Epithelial cell of umbilical artery (primary cell): ENCODE data around the gene PCDHGA8. TPM values are rescaled to one million over a fixed set of nuclear protein-coding genes. Genes with fewer than 3 reads are reported as not detected.

Experiments
- total RNA-seq: library from RNA; depleted of rRNA; stranded (reverse); fragments of >200 nt; gene quantifications from 2 replicates; pipeline ENCODE4 v1.2.3, GENCODE V29; 2014

The PCDHGA8 gene
- 0.46 and 0.97 TPM in 2 replicates for total RNA-seq

DNA sequence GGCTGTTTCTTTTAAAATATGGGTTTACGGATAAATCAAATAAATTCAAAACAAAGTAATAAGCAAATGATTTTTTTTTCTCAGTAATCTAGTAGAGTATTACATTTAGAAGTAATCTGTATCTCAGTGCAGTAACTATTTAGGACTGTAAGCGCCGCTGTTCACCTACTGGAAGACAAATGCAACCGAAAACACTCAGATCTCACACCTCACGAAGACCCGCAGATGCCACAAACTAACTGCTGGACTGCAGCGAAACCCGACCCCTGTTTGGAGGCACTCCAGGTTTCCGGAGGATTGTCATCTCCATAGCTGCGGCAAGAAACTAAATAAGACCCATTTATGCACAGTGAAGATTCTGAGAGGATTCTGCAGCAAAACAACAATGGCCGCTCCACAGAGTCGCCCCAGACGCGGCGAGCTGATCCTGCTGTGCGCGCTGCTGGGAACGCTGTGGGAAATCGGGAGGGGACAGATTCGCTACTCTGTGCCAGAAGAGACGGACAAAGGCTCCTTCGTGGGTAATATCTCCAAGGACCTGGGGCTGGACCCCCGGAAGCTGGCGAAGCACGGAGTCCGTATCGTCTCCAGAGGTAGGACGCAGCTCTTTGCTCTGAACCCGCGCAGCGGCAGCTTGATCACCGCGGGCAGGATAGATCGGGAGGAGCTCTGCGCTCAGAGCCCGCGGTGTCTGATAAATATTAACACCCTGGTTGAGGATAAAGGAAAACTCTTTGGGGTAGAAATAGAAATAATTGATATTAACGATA, at the start of gene PCDHGA8:
Gene PCDHGA8 (plus strand): TSS at position 205 of the 770 bp plus-strand sequence. CDS start 181 bp downstream, at position 386.

DNA sequence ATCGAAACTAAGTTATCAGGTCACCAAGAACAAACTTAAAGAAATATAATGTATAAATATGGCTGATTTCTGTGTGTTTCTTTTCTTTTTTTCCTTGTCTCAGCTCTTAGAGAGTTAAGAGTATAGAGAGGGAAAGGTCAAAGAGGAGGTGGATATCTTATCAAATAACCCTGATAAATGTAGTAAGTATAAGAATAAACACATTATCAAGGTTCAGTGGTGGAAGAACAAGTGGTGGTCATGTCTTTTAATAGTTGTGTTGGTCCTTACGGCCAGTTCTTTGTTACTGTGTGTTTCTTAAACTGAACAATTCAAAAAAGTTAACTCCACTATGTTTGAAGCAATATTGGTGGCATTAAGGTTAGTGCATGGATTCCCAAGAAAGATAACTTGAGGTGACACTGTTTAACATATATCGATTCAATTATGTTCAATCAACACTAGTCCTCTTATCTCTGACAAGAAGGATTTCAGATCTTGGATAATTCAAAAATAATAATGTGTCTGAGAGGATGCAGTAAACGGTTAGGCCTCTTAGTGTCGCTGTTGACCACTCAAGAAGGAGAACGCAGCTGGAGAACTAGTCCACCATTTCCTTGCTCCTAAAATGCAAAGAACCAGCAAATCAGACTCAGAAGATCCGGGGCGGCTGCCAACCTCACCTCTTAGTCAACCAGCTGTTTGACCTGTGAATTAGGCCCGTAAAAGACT, 49.0 kb upstream of the PCDHGA8 start, which contains the start of gene PCDHGA3:
Gene PCDHGA3 (plus strand): TSS at position 588 of the 711 bp plus-strand sequence. CDS start 205 bp downstream, outside the sequence.

DNA sequence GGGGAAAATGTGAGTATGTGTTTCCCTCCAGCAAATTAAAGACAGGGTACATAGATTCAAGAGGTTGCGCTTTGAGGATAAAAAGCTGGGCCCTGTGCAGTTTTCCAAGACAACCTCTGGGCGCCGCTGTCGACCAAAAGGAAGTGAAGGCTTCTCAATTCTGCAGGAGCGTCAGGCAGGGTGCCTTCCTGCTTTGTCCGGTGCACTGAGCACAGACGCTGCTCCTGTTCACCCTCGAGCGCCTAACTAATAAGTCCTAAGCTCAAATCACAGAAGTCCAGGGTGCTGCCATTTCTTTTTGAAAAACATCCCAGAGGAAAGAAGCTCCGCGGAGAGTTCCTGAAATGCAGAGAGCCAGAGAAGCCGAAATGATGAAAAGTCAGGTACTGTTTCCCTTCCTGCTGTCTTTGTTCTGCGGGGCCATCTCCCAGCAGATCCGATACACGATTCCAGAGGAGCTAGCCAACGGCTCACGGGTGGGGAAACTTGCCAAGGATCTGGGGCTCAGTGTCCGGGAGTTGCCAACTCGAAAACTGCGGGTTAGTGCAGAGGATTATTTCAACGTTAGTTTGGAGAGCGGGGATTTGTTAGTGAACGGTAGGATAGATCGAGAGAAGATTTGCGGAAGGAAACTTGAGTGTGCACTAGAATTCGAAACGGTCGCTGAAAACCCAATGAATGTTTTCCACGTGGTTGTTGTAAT, 42.4 kb upstream of the PCDHGA8 start, which contains the start of gene PCDHGB1:
Gene PCDHGB1 (plus strand): TSS at position 183 of the 703 bp plus-strand sequence. CDS start 162 bp downstream, at position 345.

DNA sequence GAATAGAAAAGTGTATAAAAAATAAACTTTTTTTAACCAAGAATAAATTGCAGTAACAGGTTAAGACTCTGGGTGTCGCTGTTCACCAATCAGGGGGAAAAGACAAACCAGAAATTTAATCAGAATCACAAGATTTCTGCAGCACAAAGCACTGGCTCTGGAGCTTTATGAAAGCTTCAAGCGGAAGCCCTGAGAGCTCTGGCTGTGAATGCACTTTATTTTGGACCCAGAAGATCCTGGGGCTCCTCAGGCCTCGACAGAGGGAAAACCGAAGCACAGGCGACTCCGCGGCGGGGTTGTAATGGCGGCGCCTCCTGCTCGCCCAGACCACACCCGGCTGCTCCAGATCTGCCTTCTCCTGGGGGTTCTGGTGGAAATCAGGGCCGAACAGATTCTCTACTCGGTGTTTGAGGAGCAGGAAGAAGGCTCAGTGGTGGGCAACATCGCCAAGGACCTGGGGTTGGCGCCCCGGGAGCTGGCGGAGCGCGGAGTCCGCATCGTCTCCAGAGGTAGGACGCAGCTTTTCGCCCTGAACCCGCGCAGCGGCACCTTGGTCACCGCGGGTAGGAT, 37.4 kb upstream of the PCDHGA8 start, which contains the start of gene PCDHGA4:
Gene PCDHGA4 (plus strand): TSS at position 122 of the 570 bp plus-strand sequence. CDS start 87 bp downstream, at position 209.

DNA sequence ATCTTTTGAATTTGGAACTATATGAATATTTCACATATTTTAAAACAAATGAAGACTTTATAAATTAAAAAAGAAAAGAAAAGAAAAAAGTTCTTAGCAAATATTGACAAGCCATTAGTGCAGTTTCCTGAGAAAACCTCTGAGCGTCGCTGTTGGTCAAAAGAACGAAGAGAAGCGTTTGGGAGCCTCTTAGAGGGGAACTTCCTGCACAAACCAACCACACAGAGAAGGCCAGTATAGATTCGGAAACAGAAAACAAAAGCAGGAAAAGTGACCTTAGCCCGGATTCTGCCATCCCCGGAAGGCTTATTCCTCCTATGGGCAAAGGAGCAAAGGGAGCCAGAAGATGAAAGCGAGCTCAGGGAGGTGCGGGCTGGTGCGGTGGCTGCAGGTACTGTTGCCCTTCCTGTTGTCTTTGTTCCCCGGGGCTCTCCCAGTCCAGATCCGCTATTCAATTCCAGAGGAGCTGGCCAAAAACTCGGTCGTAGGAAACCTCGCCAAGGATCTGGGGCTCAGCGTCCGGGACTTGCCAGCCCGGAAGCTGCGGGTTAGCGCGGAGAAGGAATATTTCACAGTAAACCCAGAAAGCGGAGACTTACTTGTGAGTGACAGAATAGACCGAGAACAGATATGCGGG, 32.5 kb upstream of the PCDHGA8 start, which contains the start of gene PCDHGB2:
Gene PCDHGB2 (plus strand): TSS at position 205 of the 637 bp plus-strand sequence. CDS start 142 bp downstream, at position 347.

DNA sequence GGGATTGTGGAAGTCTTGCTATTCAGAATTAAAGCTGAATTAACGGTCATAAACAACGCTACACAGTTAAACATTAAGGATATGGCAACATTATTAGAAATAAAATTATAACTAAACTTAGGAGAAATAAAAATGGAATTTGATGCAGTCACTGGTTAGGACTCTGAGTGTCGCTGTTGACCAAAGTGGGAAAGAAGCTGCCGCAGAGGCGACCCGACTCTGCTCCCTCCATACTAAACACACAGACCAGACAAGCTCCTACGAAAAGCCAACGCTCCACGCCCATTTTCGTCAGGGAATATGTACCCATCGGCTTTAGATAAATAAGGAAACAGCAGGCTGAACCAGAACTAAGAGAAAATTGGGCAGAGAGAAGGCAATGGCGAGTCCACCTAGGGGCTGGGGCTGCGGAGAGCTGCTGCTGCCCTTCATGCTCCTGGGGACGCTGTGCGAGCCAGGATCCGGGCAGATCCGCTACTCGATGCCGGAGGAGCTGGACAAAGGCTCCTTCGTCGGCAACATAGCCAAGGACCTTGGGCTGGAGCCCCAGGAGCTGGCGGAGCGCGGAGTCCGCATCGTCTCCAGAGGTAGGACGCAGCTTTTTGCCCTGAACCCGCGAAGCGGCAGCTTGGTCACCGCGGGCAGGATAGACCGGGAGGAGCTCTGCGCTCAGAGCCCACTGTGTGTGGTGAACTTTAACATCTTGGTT, 28.3 kb upstream of the PCDHGA8 start, which contains the start of gene PCDHGA5:
Gene PCDHGA5 (plus strand): TSS at position 211 of the 709 bp plus-strand sequence. CDS start 169 bp downstream, at position 380.

DNA sequence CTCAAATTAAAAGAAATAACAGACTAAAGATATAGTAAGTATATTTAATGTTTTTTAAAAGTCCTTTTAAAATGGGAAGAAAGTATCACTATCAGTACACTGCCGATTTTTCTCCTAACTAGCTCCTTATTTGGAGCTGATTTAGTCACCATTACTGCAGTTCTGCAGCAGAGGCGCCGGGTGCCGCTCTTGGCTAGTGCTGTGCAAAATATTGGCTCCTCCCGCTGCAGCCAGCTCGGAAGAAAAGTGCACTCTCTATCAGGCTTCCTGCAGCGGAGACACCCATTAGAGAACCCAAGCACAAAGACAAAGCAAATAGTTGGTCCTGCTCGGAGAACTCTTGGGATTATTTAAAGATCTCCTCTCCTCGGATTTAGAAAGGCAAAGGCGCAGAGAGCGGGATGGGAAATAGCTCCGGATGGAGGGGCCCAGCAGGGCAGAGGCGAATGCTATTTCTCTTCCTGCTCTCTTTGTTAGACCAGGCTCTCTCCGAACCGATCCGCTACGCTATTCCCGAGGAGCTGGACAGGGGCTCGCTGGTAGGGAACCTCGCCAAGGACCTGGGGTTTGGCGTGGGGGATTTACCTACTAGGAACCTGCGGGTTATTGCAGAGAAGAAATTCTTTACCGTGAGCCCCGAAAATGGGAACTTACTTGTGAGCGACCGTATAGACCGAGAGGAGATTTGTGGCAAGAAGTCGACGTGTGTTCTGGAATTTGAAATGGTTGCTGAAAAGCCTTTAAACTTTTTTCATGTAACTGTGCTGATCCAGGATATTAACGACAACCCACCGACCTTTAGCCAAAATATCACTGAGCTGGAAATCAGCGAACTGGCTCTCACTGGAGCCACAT, 22.2 kb upstream of the PCDHGA8 start, which contains the start of gene PCDHGB3:
Gene PCDHGB3 (plus strand): TSS at position 249 of the 855 bp plus-strand sequence. CDS start 153 bp downstream, at position 402.

DNA sequence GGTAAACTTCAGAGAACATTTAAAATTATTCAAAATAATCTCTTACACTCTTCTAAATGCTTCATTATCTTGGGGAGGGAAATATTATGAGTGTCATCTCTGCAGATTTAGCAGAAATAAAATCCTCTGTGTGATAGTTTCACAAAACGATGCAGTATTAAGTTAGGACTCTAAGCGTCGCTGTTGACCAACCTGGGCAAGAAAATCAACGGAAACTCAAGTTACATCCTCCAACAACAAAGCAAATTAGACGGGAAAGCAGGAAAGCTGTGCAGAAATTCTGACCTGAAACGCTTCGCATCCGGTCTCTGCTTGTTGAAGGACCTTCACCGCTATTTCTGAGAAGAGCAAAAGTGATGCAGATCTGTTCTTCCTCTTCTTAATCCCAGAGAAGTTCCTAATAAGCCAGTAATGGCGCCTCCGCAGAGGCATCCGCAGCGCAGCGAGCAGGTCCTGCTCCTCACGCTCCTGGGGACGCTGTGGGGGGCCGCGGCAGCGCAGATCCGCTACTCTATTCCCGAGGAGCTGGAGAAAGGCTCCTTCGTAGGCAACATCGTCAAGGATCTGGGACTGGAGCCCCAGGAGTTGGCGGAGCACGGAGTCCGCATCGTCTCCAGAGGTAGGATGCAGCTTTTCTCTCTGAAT, 18.6 kb upstream of the PCDHGA8 start, which contains the start of gene PCDHGA6:
Gene PCDHGA6 (plus strand): TSS at position 219 of the 645 bp plus-strand sequence. CDS start 193 bp downstream, at position 412.

DNA sequence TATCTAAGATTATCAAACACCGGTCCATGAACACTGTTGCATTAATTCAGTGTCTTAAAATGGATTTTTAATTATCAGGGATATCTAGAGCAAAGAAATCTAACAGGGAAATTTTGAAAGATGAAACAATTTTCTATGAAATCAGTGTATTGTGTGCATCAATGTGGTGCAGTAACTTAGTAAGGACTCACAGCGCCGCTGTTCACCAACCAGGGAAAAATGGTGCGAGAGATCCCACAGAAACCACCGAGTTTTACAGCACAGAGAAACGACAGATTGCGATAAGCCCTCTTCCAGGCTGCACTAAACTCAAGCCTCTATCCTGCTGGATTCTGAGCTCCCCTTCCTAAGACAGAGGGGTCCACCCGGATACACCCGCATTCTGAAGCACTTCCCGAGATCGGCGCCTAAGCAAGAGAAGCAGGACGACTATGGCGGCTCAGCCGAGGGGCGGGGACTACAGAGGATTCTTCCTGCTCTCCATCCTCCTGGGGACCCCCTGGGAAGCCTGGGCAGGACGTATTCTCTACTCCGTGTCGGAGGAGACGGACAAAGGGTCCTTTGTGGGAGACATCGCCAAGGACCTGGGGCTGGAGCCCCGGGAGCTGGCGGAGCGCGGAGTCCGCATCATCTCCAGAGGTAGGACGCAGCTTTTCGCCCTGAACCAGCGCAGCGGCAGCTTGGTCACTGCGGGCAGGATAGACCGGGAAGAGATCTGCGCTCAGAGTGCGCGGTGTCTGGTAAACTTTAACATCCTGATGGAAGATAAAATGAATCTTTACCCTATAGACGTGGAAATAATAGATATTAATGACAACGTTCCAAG, 9.8 kb upstream of the PCDHGA8 start, which contains the start of gene PCDHGA7:
Gene PCDHGA7 (plus strand): TSS at position 274 of the 826 bp plus-strand sequence. CDS start 158 bp downstream, at position 432.

DNA sequence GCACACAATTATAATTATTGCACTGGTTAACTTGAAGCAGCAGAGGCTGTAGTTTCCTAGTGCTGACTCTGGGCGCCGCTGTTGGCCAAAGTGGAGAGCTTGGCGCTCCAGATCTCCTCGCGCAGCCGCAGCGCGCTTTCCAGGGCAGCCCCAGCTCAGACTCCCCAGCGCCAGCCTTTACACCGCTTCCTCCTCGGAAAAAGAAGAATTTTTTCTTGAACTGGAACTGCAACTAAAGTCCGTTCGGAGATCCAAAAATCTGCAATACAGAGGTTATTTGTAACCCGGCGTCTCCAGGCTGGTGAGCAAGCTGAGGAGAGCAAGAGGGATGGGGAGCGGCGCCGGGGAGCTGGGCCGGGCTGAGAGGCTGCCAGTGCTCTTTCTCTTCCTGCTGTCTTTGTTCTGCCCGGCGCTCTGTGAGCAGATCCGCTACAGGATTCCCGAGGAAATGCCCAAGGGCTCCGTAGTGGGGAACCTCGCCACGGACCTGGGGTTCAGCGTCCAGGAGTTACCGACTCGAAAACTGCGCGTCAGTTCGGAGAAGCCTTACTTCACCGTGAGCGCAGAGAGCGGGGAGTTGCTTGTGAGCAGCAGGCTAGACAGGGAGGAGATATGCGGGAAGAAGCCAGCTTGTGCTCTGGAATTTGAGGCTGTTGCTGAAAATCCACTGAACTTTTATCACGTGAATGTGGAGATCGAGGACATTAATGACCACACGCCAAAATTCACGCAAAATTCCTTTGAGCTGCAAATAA, 4.7 kb upstream of the PCDHGA8 start, which contains the start of gene PCDHGB4:
Gene PCDHGB4 (plus strand): TSS at position 142 of the 755 bp plus-strand sequence. CDS start 187 bp downstream, at position 329.

DNA sequence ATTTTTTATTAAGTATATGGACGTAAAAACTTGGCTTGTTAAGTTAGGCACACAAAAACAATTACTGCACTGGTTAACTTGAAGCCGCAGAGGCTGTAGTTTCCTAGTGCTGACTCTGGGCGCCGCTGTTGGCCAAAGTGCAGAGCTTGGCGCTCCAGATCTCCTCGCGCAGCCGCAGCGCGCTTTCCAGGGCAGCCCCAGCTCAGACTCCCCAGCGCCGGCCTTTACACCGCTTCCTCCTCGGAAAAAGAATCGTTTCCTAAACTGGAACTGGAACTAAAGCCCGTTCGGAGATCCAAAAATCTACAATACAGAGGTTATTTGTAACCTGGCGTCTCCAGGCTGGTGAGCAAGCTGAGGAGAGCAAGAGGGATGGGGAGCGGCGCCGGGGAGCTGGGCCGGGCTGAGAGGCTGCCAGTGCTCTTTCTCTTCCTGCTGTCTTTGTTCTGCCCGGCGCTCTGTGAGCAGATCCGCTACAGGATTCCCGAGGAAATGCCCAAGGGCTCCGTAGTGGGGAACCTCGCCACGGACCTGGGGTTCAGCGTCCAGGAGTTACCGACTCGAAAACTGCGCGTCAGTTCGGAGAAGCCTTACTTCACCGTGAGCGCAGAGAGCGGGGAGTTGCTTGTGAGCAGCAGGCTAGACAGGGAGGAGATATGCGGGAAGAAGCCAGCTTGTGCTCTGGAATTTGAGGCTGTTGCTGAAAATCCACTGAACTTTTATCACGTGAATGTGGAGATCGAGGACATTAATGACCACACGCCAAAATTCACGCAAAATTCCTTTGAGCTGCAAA, 5.5 kb downstream of the PCDHGA8 start, which contains the start of gene PCDHGB5:
Gene PCDHGB5 (plus strand): TSS at position 192 of the 796 bp plus-strand sequence. CDS start 181 bp downstream, at position 373.

DNA sequence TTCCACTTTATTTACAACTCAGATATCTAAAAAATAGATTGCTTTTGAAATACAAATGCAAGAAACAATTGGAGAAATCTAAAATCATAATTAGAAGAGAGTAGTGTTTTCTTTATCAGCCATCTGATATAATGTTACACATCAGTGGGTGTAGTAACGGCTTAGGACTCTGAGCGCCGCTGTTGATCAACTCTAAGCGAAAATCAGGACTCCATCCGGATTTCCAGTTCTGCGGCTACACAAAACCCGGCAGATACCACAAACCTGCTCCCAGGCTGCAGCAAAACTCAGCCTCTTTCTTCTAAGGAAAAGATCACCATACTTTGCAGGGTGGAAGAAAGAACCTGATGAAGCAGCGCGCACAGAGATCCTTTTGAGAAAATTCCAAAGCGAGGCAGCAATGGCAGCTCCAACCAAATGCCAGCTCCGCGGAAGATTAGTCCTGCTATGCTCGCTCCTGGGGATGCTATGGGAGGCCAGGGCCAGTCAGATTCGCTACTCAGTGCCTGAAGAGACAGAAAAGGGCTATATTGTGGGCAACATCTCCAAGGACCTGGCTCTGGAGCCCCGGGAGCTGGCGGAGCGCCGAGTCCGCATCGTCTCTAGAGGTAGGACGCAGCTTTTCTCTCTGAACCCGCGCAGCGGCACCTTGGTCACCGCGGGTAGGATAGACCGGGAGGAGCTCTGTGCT, 10.3 kb downstream of the PCDHGA8 start, which contains the start of gene PCDHGA9:
Gene PCDHGA9 (plus strand): TSS at position 226 of the 691 bp plus-strand sequence. CDS start 175 bp downstream, at position 401.

DNA sequence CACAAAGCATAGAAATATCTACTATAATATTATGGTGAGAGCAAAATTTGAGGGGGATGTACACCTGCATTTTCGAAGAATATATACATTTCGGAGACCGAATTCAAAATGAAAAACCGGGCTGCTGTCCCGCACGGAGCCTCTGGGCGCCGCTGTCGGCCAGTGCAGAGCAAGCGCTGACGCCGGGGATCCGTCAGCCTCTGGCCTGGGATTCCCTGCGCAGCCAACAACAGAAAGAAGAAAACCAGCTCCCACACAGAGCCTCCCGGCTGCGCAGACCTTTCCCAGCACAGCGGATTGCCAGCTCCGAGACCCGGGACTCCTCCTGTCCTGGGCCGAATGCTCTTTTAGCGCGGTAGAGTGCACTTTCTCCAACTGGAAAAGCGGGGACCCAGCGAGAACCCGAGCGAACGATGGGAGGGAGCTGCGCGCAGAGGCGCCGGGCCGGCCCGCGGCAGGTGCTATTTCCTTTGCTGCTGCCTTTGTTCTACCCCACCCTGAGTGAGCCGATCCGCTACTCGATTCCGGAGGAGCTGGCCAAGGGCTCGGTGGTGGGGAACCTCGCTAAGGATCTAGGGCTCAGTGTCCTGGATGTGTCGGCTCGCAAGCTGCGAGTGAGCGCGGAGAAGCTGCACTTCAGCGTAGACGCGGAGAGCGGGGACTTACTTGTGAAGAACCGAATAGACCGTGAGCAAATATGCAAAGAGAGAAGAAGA, 15.5 kb downstream of the PCDHGA8 start, which contains the start of gene PCDHGB6:
Gene PCDHGB6 (plus strand): TSS at position 232 of the 716 bp plus-strand sequence. CDS start 182 bp downstream, at position 414.

DNA sequence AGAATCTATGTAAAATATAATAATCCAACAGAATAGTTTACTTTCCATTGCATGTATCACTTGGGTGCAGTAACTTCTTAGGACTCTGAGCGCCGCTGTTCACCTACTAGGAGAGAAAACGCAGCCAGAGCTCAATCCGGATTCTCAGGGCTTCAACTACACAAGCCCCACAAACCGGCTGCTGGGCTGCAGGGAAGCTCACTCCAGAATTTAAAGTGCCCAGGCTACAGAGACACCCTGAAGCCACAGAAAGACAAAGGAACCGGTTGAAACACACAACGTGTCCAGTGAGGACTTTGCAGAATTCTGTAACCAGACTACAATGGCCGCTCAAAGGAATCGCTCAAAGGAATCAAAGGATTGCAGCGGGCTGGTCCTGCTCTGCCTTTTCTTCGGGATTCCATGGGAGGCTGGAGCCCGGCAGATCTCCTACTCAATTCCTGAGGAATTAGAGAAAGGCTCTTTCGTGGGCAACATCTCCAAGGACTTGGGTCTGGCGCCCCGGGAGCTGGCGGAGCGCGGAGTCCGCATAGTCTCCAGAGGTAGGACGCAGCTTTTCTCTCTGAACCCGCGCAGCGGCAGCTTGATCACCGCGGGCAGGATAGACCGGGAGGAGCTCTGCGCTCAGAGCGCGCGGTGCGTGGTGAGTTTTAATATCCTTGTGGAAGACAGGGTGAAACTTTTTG, 20.6 kb downstream of the PCDHGA8 start, which contains the start of gene PCDHGA10:
Gene PCDHGA10 (plus strand): TSS at position 134 of the 686 bp plus-strand sequence. CDS start 189 bp downstream, at position 323.

